Neural cell (in vitro differentiated cells): ENCODE measurements around the gene SLC6A19. TPM values are rescaled to one million over a fixed set of nuclear protein-coding genes. Genes with fewer than 3 reads are reported as not detected.

ENCODE experiments used
- H2AFZ ChIP-seq: fragments of 200-600, 300-800 bp; sonication (generic), shearing (Covaris generic); 2 replicates; pipeline ENCODE4 v1.6.0; 2014; ENCODE audit warnings: low read depth, mild to moderate bottlenecking, antibody characterized with exemption, low read length, moderate library complexity
- H3F3A ChIP-seq: fragments of 200-600 bp; shearing (Covaris generic); 2 replicates; pipeline ENCODE4 v1.6.1; 2016; ENCODE audit warnings: mild to moderate bottlenecking, moderate library complexity, mixed read lengths, antibody characterized with exemption, low read length; ENCODE audit not compliant: insufficient read depth, poor library complexity, severe bottlenecking
- H3K27ac ChIP-seq: fragments of 200-600, 300-800 bp; sonication (generic), shearing (Covaris generic); 2 replicates; pipeline ENCODE4 v1.5.1; 2014; ENCODE audit warnings: mild to moderate bottlenecking, low read length, moderate library complexity
- H3K27me3 ChIP-seq: fragments of 300-800, 200-600 bp; sonication (generic), shearing (Covaris generic); 2 replicates; pipeline ENCODE4 v1.6.0; 2014; ENCODE audit warnings: mild to moderate bottlenecking, low read depth, low read length, moderate library complexity; ENCODE audit not compliant: insufficient read depth
- H3K36me3 ChIP-seq: fragments of 300-800, 200-600 bp; sonication (generic), shearing (Covaris generic); 2 replicates; pipeline ENCODE4 v1.5.1; 2014; ENCODE audit warnings: mild to moderate bottlenecking, antibody characterized with exemption, low read length, moderate library complexity; ENCODE audit not compliant: insufficient read depth
- H3K4me2 ChIP-seq: fragments of 300-800, 200-600 bp; sonication (generic), shearing (Covaris generic); 2 replicates; pipeline ENCODE4 v1.6.0; 2014; ENCODE audit warnings: mild to moderate bottlenecking, low read length
- H3K4me3 ChIP-seq: fragments of 300-800, 200-600 bp; sonication (generic), shearing (Covaris generic); 2 replicates; pipeline ENCODE4 v1.5.1; 2014; ENCODE audit warnings: mild to moderate bottlenecking, low read length, moderate library complexity
- H3K79me2 ChIP-seq: fragments of 200-600 bp; shearing (Covaris generic); replicated peaks from 2 replicates; pipeline ENCODE4 v1.6.0; 2014; ENCODE audit warnings: mild to moderate bottlenecking, low read length, moderate library complexity; ENCODE audit not compliant: insufficient read depth
- H3K9ac ChIP-seq: fragments of 300-800, 200-600 bp; sonication (generic), shearing (Covaris generic); 2 replicates; pipeline ENCODE4 v1.6.1; 2016; ENCODE audit warnings: mild to moderate bottlenecking, low read length, mixed read lengths
- H3K9me2 ChIP-seq: fragments of 200-600 bp; shearing (Covaris generic); 2 replicates; pipeline ENCODE4 v1.6.1; 2016; ENCODE audit warnings: mild to moderate bottlenecking, low read length, mixed read lengths; ENCODE audit not compliant: insufficient read depth
- H3K9me3 ChIP-seq: fragments of 200-600, 300-800 bp; sonication (generic), shearing (Covaris generic); 2 replicates; pipeline ENCODE4 v1.6.1; 2016; ENCODE audit warnings: mild to moderate bottlenecking, mixed run types, low read length, moderate library complexity, mixed read lengths
- H4K20me1 ChIP-seq: fragments of 200-600 bp; shearing (Covaris generic); 2 replicates; pipeline ENCODE4 v1.6.1; 2016; ENCODE audit warnings: mild to moderate bottlenecking, mixed run types; ENCODE audit not compliant: insufficient read depth
- EP300 ChIP-seq: fragments of 450-650 bp; conservative IDR thresholded peaks from 2 replicates; pipeline ENCODE4 v1.6.1; 2014; ENCODE audit warnings: antibody characterized with exemption, mild to moderate bottlenecking, moderate library complexity; ENCODE audit not compliant: poor library complexity, severe bottlenecking
- EZH2 ChIP-seq: fragments of 200-600, 300-800 bp; shearing (Covaris generic), sonication (generic); IDR thresholded peaks from 2 replicates; pipeline ENCODE4 v1.6.1; 2014; ENCODE audit warnings: antibody characterized with exemption, low read length, borderline replicate concordance, mild to moderate bottlenecking; ENCODE audit not compliant: insufficient read depth, poor library complexity, severe bottlenecking
- MXI1 ChIP-seq: fragments of 450-650 bp; conservative IDR thresholded peaks from 2 replicates; pipeline ENCODE4 v1.6.1; 2014; ENCODE audit warnings: antibody characterized with exemption, mild to moderate bottlenecking; ENCODE audit not compliant: poor library complexity, severe bottlenecking
- POLR2AphosphoS5 ChIP-seq: IDR thresholded peaks from 2 replicates; pipeline ENCODE4 v1.6.1; 2012
- RAD21 ChIP-seq: fragments of 450-650 bp; conservative IDR thresholded peaks from 2 replicates; pipeline ENCODE4 v1.6.1; 2014; ENCODE audit warnings: antibody characterized with exemption, mild to moderate bottlenecking, moderate library complexity
- SMC3 ChIP-seq: fragments of 450-650 bp; conservative IDR thresholded peaks from 2 replicates; pipeline ENCODE4 v1.6.1; 2014; ENCODE audit warnings: antibody characterized with exemption, mild to moderate bottlenecking, moderate library complexity; ENCODE audit not compliant: poor library complexity
- TAF1 ChIP-seq: IDR thresholded peaks from 2 replicates; pipeline ENCODE4 v1.6.1; 2012; ENCODE audit warnings: low read depth
- polyA plus RNA-seq: library from polyadenylated mRNA; depleted of rRNA; stranded (reverse); fragments of >200 nt; gene quantifications from 2 replicates; pipeline ENCODE4 v1.2.3, GENCODE V29; 2014
- TF ChIP-seq, protein P1 (sequence below): fragments of 450-650 bp; IDR thresholded peaks from 2 replicates; pipeline ENCODE4 v1.5.1; 2014; ENCODE audit warnings: antibody characterized with exemption, mild to moderate bottlenecking, moderate library complexity; ENCODE audit not compliant: poor library complexity, severe bottlenecking
- TF ChIP-seq, protein P2 (sequence below): IDR thresholded peaks from 2 replicates; pipeline ENCODE4 v1.6.1; 2012; ENCODE audit warnings: borderline replicate concordance

Gene SLC6A19
- polyA plus RNA-seq, 1 donor from 2014 or later = not detected

DNA sequence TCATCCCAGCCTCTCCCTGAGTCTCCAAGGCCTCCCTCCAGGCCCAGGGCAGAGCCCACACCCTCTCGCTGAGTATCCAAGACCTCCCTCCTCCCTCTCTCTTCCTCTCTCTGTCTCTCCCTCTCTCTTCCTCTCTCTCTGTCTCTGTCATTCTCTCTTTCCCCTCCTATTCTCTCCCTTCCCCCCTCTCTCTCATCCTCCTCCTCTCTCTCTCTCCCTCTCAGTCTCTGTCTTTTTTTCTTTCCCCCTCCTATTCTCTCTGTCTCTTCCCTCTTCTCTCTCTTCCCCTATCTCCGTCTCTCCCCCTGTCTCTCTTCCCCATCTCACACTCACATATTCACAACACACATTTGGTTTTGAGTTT, 8.1 kb downstream of the SLC6A19 start:
- Histone ChIP-seq H3K4me2 (no peak overlapping the region), H3K9me2 (no peaks in the 10 kb centered on the region), H3K27ac (no peak overlapping the region), H4K20me1 (no peaks in the 10 kb centered on the region), H3F3A (no peaks in the 10 kb centered on the region), H3K4me3 (no peak overlapping the region), H3K9ac (no peak overlapping the region), H3K27me3 (no peaks in the 10 kb centered on the region), H3K79me2 (no peaks in the 10 kb centered on the region), H3K36me3 (no peaks in the 10 kb centered on the region), H2AFZ (no peak overlapping the region), H3K9me3 (no peaks in the 10 kb centered on the region)
- TF ChIP-seq, protein P1, sequence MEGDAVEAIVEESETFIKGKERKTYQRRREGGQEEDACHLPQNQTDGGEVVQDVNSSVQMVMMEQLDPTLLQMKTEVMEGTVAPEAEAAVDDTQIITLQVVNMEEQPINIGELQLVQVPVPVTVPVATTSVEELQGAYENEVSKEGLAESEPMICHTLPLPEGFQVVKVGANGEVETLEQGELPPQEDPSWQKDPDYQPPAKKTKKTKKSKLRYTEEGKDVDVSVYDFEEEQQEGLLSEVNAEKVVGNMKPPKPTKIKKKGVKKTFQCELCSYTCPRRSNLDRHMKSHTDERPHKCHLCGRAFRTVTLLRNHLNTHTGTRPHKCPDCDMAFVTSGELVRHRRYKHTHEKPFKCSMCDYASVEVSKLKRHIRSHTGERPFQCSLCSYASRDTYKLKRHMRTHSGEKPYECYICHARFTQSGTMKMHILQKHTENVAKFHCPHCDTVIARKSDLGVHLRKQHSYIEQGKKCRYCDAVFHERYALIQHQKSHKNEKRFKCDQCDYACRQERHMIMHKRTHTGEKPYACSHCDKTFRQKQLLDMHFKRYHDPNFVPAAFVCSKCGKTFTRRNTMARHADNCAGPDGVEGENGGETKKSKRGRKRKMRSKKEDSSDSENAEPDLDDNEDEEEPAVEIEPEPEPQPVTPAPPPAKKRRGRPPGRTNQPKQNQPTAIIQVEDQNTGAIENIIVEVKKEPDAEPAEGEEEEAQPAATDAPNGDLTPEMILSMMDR = no peak
- TF ChIP-seq EP300 (no peak), TAF1 (no peak), POLR2AphosphoS5 (no peak), RAD21 (no peak), SMC3 (no peak), MXI1 (no peak), EZH2 (no peak)
- TF ChIP-seq, protein P2, sequence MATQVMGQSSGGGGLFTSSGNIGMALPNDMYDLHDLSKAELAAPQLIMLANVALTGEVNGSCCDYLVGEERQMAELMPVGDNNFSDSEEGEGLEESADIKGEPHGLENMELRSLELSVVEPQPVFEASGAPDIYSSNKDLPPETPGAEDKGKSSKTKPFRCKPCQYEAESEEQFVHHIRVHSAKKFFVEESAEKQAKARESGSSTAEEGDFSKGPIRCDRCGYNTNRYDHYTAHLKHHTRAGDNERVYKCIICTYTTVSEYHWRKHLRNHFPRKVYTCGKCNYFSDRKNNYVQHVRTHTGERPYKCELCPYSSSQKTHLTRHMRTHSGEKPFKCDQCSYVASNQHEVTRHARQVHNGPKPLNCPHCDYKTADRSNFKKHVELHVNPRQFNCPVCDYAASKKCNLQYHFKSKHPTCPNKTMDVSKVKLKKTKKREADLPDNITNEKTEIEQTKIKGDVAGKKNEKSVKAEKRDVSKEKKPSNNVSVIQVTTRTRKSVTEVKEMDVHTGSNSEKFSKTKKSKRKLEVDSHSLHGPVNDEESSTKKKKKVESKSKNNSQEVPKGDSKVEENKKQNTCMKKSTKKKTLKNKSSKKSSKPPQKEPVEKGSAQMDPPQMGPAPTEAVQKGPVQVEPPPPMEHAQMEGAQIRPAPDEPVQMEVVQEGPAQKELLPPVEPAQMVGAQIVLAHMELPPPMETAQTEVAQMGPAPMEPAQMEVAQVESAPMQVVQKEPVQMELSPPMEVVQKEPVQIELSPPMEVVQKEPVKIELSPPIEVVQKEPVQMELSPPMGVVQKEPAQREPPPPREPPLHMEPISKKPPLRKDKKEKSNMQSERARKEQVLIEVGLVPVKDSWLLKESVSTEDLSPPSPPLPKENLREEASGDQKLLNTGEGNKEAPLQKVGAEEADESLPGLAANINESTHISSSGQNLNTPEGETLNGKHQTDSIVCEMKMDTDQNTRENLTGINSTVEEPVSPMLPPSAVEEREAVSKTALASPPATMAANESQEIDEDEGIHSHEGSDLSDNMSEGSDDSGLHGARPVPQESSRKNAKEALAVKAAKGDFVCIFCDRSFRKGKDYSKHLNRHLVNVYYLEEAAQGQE = no peak

DNA sequence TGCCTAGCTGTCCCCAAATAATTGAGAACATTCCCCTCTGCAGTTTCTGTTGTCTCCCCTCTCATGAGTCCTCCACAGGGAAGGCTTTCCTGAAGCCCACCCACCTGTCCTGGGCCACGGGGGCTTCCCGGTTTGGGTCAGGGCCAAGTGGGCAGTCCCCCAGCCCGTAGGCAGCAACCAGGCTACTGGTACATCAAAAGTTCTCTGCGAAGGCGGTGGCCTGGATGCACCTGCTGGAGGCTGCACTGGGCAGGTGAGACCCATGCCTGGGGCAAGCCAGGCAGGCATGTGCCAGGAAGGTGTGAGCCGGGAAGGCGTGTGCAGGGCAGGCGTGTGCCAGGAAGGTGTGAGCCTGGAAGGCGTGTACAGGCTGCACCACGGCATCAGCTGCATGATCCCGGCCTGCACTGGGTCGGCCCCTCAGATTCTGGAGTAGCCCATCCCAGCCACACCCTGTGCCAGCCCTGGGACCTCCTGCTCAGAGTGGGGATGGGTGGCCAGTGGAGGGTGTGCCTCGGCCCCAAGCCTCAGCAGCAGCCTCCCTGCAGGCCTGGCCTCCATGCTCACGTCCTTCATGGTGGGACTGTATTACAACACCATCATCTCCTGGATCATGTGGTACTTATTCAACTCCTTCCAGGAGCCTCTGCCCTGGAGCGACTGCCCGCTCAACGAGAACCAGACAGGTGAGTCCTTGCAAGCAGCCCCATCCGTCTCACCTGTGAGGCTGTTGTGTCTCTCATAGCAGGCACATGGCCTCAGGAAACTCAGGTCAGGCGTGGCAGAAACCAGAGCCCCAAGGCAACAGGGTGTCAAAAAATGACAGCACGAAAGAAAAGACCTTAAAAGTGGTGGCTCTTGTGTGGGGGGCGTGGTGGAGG, 8.7 kb downstream of the SLC6A19 start:
- H3F3A ChIP-seq = no peaks in the 10 kb centered on the region
- H3K27ac ChIP-seq = no peak overlapping the region
- no peaks in the 10 kb centered on the region for H3K36me3 ChIP-seq
- no peaks in the 10 kb centered on the region for H3K27me3 ChIP-seq
- TF ChIP-seq RAD21 = no peak
- no peak overlapping the region for H2AFZ ChIP-seq
- H3K9me3 ChIP-seq = no peaks in the 10 kb centered on the region
- H3K9ac ChIP-seq = no peak overlapping the region
- no peak overlapping the region for H3K4me3 ChIP-seq
- H3K79me2 ChIP-seq = no peaks in the 10 kb centered on the region
- no peak overlapping the region for H3K4me2 ChIP-seq
- no peaks in the 10 kb centered on the region for H3K9me2 ChIP-seq
- H4K20me1 ChIP-seq = no peaks in the 10 kb centered on the region

DNA sequence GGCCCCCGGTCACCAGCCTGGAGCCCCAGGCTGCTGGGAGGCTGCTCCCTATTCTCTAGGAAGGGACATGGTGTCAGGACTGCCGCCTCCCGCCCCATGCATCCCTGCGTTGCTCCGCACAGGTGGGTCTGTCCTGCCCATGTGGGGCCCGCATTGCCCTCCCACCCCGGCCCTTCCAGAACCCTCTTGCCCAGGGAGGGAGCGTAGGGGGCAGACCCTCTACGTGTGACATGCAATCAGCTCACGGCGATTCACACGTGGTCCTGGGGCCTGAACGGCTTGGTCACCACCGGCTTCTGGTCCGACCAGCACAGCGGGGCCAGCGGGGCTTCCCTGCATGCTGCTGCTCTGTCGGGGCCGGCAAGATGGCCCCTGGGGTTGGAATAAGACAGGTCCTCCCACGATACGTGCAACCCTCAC, 9.4 kb downstream of the SLC6A19 start:
- no peaks in the 10 kb centered on the region for H4K20me1 ChIP-seq
- TF ChIP-seq SMC3 (no peak), MXI1 (no peak), POLR2AphosphoS5 (no peak), RAD21 (no peak), EZH2 (no peak), TAF1 (no peak), EP300 (no peak)
- TF ChIP-seq, protein P1 = no peak
- TF ChIP-seq, protein P2 = no peak

More for the DNA sequence above, 9.4 kb downstream of the SLC6A19 start:
- Histone ChIP-seq H3K4me3 (no peak overlapping the region), H3K27me3 (no peaks in the 10 kb centered on the region), H3F3A (no peaks in the 10 kb centered on the region), H3K27ac (no peak overlapping the region), H3K36me3 (no peaks in the 10 kb centered on the region), H3K4me2 (no peak overlapping the region), H3K9ac (no peak overlapping the region), H2AFZ (no peak overlapping the region), H3K79me2 (no peaks in the 10 kb centered on the region), H3K9me2 (no peaks in the 10 kb centered on the region), H3K9me3 (no peaks in the 10 kb centered on the region)
